Measurements from ENCODE around the gene AGAP1.

DNA sequence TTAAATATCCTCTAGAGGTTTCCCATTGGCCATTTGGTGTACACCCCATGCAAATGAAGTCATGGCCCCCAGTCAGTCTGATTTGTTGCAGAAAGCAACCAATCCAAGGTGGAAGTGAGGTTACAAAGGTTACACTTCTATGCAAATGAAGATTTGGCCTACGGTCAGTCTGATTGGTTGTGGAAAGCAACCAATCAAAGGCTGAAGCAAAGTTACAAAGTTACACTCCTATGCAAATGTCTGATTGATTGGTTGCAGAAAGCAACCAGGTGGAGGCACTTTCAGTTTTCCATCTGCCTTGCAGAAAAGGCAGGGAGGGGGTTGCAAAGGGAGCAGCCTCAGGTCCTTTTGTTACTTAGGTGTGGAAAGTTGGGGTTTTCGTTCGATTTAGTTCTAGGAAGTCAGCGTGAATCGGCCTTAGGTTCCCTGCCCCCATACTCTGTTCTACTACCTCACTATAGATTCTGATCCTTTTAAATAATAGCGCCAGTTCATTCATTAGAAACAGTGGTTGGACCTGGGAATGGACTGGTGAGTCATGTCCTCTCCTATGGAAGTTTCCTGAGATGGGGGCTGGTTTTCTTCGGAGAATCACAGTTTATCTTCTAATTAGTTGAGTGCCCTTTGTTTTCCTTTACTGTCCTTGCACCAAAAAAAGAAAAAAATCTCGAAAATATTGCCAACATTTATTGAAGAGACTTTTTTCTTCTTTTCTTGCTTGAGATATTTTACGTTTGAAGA is 279.5 kb downstream of the AGAP1 start:
- TF ChIP-seq, protein P1, sequence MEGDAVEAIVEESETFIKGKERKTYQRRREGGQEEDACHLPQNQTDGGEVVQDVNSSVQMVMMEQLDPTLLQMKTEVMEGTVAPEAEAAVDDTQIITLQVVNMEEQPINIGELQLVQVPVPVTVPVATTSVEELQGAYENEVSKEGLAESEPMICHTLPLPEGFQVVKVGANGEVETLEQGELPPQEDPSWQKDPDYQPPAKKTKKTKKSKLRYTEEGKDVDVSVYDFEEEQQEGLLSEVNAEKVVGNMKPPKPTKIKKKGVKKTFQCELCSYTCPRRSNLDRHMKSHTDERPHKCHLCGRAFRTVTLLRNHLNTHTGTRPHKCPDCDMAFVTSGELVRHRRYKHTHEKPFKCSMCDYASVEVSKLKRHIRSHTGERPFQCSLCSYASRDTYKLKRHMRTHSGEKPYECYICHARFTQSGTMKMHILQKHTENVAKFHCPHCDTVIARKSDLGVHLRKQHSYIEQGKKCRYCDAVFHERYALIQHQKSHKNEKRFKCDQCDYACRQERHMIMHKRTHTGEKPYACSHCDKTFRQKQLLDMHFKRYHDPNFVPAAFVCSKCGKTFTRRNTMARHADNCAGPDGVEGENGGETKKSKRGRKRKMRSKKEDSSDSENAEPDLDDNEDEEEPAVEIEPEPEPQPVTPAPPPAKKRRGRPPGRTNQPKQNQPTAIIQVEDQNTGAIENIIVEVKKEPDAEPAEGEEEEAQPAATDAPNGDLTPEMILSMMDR (IDR thresholded peaks at IDR 0.05), result no peak
- no peak for TF ChIP-seq POLR2A (IDR thresholded peaks at IDR 0.05)

Data from right lobe of liver (tissue), 4 donors.